Astrocyte (in vitro differentiated cells and primary cell): ENCODE data around the gene LIN7B.

ENCODE experiments used
- CTCF ChIP-seq: IDR thresholded peaks from 2 replicates; pipeline ENCODE4 v1.5.1; 2011; ENCODE audit warnings: low read depth, mild to moderate bottlenecking, inconsistent platforms, low read length, moderate library complexity; ENCODE audit not compliant: insufficient read depth
- EZH2 ChIP-seq: IDR thresholded peaks from 2 replicates; pipeline ENCODE4 v1.6.1; 2012; ENCODE audit warnings: mild to moderate bottlenecking, low read length, inconsistent platforms; ENCODE audit not compliant: insufficient read depth

DNA sequence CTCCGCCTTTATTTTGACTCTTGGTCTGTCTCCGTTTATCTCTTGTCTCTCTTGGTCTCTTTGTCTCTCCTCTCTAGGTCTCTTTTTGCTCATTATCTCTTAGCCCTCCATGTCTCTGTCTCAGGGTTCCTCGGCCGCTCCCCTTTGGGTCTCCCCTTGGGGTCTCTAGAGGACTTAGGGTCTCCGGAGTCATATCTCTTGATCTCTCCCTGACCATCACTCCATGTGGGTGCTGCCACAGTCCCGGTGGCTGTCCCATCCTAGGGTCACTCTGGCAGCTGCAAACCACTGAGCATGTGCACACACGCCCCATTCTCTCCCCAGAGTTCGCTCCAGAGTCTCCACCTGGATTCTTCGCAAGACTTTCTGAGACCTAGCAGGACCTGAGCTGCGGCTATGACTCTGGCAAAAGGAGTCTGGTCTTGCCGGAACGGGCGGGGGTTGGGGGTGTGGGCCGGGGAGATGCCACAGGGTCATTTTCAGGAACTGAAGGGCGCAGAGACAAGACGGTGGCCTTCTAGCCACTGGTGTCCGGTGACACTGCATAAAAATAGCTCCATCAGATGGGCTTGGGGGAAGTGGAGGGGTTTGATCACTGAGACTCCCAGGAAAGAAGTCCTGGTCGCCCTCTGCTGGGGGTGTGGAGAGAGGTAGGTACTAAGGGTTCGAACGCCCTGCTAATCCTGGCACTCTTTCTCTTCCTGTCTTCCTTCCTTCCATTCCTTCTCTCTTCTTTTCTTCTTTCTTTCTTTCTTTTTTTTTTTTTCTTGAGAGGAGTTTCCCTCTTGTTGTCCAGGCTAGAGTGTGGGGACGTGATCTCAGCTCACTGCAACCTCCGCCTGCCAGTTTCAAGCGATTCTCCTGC is 40.4 kb upstream of the LIN7B start:
- TF ChIP-seq EZH2 (no peak), CTCF (peak; percentile 22)
